GM18507 (cell line): ENCODE measurements around the gene CEMIP.
"Not testable (repeated sequence)": the region's sequence is repeated elsewhere in the genome, so short reads cannot be mapped to it uniquely, and the experiment has no call there.

ENCODE experiments used
- DNase-seq: peaks from one replicate; pipeline ENCODE4 v3.0.0; 2011; ENCODE audit warnings: low read depth; ENCODE audit not compliant: insufficient read length; ENCODE audit errors: extremely low spot score
- FAIRE-seq: peaks from 2 replicates; lab custom pipeline; 2011; peaks lifted over from hg19 to GRCh38; lab: Jason Lieb, UNC

The CEMIP gene

DNA sequence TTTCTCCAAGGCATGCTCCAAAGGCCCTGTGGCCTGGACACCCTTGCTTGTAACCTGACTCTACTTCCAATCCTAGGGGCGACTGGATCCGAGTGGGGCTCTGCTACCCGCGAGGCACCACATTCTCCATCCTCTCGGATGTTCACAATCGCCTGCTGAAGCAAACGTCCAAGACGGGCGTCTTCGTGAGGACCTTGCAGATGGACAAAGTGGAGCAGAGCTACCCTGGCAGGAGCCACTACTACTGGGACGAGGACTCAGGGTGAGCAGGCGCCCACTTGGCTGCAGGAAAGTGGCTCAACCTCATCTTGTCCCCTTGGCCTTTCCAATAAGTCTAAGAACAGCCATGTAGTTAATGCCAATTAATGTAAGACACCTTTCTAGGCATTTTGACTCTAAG, 158.5 kb downstream of the CEMIP start:
- FAIRE-seq: no peak
- DNase-seq: no peak

- DNase-seq (no peak), FAIRE-seq (no peak)
Measured at GRCh38 chr15:80939216-80939615, 160.0 kb downstream of the CEMIP start.

DNA sequence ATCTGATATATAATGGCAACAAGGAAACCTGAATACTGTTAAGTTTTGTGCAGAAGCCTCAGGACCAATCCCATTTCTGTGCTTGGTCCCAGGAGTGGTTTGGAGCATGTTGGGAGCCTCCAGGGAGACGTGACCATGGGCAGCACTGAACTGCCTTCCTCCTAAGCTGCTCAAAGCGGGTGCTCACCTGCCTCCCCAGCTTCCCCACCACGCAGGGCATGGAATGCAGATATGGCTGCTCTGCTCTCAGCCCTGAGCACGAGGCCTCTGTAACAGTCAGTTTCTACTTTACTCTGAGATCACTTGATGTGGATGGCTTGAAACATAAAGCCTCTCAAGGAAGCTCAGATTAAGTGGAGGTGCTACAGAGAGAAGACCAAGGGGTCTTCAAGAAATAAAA, 161.2 kb downstream of the CEMIP start:
- no peak for FAIRE-seq
- no peak for DNase-seq

- DNase-seq (no peak), FAIRE-seq (no peak)
Measured at GRCh38 chr15:80940851-80941250, 161.7 kb downstream of the CEMIP start.

DNA sequence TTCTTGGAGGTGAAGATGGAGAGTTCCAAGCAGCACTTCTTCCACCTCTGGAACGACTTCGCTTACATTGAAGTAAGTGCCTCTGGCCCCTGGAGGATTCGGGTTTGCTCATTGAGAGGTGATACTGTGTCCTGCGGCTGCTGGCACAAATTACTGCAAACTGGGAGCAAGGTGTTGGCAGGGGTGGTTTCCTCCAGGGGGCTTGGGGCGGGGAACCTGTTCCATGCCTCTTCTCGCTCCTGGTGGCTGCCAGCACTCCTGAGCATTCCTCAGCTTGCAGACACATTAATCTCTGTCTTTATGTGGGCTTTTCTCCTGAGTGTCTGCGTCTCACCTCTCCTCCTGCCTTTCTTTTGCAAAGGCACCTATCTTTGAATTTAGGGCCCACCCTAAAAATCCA, 163.1 kb downstream of the CEMIP start:
- no peak for DNase-seq
- no peak for FAIRE-seq

DNA sequence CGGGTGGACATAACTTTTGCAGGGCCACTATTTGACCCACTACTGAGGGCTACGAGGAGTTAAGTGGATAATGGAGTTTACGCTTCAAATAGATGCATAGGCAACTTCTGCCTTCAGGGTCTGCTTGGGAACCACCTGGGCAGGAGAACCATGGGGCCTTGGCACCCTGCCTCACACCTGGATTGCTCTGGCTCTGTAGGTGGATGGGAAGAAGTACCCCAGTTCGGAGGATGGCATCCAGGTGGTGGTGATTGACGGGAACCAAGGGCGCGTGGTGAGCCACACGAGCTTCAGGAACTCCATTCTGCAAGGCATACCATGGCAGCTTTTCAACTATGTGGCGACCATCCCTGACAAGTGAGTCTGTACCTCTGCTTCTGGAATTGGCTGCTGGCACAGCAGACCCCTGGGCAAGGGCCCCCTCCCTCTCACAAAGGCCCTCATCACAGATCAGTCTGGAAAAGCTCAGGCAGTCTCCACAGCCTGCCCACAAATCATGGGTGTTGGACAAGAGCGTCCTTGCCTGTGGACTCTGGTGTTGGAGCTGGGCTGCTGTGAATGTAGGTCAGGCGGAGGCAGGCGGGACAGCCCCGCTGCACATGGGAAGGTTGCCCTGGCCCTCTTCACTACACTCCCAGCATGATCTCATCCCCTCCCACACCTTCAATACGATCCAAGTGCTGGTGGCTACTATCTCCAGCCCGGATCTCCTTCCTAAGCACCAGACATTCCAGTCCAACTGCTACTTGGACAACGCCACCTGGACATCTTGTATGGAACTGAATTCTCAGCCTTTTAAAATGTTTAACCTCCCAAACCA, 163.8 kb downstream of the CEMIP start:
- no peak for FAIRE-seq
- DNase-seq: no peak

- FAIRE-seq (no peak), DNase-seq (no peak)
Measured at GRCh38 chr15:80944818-80945217, 165.6 kb downstream of the CEMIP start.

GRCh38 chr15:80945605-80946004, 166.4 kb downstream of the CEMIP start:
- DNase-seq (no peak), FAIRE-seq (no peak)

- FAIRE-seq: no peak
Measured at GRCh38 chr15:80946576-80946975, 167.4 kb downstream of the CEMIP start.

GRCh38 chr15:80948651-80949292, 169.6 kb downstream of the CEMIP start:
- DNase-seq (no peak), FAIRE-seq (no peak)

More at GRCh38 chr15:80946576-80946975, 167.4 kb downstream of the CEMIP start:
- no peak for DNase-seq

- no peak for FAIRE-seq
- DNase-seq: no peak
Measured at GRCh38 chr15:80949756-80950155, 170.6 kb downstream of the CEMIP start.

DNA sequence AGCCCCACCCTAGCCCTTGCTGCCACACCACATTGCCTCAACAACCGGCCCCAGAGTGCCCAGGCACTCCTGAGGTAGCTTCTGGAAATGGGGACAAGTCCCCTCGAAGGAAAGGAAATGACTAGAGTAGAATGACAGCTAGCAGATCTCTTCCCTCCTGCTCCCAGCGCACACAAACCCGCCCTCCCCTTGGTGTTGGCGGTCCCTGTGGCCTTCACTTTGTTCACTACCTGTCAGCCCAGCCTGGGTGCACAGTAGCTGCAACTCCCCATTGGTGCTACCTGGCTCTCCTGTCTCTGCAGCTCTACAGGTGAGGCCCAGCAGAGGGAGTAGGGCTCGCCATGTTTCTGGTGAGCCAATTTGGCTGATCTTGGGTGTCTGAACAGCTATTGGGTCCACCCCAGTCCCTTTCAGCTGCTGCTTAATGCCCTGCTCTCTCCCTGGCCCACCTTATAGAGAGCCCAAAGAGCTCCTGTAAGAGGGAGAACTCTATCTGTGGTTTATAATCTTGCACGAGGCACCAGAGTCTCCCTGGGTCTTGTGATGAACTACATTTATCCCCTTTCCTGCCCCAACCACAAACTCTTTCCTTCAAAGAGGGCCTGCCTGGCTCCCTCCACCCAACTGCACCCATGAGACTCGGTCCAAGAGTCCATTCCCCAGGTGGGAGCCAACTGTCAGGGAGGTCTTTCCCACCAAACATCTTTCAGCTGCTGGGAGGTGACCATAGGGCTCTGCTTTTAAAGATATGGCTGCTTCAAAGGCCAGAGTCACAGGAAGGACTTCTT, 171.3 kb downstream of the CEMIP start:
- DNase-seq: no peak

GRCh38 chr15:80951941-80952340, 172.8 kb downstream of the CEMIP start:
- no peak for FAIRE-seq
- DNase-seq: no peak

More for the DNA sequence above, 171.3 kb downstream of the CEMIP start:
- no peak for FAIRE-seq

DNA sequence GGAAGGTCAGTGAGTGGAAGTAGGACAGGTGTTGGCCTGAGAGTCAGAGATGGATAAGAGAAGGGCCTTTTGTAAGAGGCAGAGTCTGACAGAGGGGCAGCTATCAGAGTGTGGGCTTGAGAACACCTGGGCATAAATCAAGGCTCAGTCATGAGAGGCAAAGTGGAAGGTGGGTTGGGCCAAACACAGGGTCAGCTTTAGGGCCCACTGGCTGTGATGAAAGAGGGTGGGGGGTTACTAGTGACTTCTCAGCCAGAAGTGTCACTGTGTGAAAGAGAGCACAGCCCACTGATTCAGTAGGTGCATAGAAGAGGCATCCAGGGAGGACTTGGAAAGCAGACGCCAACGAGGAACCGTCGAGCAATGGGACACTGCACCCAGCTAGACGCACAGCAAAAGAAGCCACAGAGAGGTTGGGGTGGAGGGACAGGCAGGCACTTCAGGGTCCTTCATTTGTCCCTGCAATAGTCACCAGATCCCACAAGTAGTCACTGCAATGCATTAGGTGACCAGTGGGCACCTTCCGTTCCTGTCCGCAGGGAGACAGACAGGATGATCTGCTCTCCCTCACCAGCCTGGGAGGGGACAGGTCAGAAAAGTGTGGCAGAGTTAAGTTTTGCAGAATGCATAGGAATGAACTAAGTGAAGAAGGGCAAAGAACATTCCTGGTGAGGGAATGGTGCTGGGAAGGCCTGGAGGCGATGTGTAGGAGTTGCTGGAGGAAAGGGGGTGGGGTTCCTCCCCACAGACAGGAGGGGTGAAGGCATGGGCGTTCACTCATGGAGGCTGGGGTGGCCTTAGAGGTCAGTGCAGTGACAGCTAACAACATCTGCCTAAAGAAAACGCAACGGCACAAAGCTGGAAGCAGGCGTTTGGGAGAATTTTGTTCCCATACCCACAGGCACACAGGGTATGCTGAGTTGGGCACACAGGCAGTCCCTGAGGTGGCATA, 174.1 kb downstream of the CEMIP start:
- FAIRE-seq (no peak), DNase-seq (no peak)

DNA sequence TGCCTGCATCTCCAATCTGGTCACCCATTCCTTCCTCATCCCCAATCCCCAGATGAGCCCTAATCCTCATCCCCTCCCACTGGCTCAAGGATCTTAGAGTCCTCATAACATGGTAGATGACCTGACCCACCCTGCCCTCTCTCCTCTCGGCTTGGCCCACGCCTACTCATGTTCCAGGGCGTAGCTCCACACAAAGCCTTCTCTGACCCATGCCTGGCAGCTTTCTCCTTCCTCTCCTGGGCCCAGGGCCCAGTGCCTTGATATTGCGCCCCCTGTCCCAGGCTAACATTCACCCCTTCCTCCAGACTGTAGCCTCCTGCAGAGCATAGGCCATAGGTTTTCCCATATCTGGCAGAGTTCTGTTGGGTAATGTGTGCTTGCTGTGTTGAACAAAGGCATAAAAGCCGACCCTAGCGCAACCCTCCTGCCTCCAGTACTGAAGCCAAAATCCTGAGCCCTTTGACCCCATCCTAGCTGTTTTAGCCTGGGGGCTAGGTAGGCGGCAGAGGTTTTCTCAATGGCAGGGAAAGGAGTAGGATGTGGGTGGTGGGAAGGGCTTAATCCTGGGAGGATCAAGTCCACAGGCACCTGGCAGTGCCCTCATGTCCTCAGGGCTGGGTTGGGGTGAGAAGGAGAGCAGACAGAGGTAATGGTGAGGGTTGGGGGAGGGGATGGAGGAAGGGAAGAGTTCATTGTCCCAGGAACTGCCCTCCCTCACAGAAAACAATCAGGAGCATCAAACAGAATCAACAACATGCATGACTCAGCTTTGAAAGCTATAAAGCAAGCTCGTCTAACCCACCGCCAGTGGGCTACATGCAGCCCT, 175.0 kb downstream of the CEMIP start:
- FAIRE-seq (no peak), DNase-seq (no peak)

- DNase-seq, FAIRE-seq: not testable (repeated sequence)
Measured at GRCh38 chr15:80955571-80956452, 176.6 kb downstream of the CEMIP start.

- DNase-seq (no peak), FAIRE-seq (no peak)
Measured at GRCh38 chr15:80957556-80957955, 178.4 kb downstream of the CEMIP start.
